HG03460 (cell line): ENCODE results near the gene CLCA2.

ENCODE experiments used
- ATAC-seq: cut with Tn5 transposase; IDR thresholded peaks from one replicate; pipeline ENCODE4 v1.9.1; 2021; ENCODE audit not compliant: unreplicated experiment

The CLCA2 gene

DNA sequence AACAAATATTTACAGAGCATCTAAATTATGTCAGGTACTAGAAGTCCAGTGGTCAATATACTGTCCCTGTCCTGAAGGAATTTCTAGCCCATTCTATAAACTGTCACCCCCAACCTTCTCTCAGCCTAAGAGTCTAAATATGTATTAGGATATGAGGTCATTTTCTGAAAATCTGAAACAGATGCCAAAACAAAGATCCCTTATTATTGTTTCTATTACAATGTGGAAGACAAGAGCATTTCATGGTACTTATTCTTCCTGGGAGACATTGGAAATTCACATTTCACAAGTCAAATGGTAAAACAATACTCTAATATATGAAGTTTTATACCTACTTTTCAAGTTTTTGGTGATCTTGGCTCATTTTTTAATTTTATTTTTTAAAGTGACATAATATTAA, 47.3 kb downstream of the CLCA2 start:
- no peak for ATAC-seq

DNA sequence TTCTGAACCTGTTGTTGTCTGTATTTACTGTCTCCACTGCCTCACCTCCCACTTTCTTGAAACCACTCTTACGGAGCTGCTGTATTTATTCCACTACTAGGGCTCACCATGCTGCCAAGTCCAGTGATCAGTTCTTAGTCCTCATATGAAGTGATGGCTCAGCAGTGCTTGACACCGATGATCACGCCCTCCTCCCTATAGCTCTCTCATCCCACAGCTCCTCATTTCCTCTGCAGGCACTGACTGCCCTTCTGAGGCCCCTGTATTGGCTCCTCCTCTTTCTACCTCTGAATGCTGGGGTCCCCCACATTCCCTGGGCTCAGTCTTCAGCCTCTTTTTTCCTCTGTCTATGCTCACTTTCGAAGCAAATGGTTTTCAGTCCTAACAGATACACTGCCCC, 48.2 kb downstream of the CLCA2 start:
- no peak for ATAC-seq

DNA sequence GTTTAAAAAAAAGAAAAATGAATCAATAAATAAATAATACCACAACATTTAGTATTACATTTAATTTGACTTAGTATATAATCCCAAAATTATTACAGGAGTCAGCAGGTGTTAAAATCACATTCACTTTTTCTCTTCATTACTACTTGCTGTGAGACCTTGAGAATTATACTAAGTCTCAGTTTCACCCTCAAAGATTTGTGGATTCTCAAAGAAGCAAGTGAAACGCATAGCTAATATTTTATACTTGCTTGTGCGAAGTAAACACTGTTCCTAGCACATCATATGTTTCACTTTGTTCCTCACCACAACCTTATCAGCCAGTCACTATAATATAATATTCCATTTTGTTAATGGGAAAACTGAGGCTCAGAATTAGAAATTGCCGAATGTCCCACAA, 48.8 kb downstream of the CLCA2 start:
- ATAC-seq, result no peak

DNA sequence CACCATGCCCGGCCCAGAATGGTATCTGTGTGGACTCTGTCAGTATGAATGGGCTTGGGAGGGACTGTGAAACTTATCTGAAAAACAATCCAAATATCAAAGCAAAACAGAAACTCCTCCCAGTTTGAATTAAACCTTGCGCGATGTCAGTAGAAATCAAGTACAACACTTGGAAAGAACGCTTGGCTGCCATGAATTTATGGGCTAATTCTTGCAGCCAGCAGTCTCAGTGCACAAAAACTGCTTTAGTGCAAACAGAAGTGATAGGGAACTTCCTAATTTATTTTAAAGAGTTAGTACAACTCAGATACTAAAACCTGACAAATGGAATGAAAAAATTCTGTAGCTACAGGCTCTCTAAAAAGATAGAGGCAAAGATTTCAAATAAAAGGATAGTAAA, 53.3 kb downstream of the CLCA2 start:
- ATAC-seq, result no peak

DNA sequence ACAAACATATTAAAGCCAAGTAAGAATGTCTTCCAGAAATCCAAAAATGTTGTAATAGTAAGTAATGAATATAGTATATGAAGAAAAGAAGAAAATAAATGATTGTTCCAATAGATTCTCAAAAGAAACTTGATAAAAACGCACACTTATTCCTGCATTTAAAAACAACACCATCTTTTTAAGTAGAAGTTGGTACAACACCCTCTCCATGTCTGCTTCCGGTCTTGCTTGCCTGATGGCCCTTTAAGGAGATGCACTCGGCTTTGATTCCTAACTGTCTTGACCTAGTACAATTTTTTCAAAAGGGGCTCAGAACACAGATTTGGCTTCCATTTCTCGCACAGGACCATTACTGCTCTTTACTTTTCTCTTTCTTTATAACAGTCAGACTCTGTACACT, 53.7 kb downstream of the CLCA2 start:
- no peak for ATAC-seq

DNA sequence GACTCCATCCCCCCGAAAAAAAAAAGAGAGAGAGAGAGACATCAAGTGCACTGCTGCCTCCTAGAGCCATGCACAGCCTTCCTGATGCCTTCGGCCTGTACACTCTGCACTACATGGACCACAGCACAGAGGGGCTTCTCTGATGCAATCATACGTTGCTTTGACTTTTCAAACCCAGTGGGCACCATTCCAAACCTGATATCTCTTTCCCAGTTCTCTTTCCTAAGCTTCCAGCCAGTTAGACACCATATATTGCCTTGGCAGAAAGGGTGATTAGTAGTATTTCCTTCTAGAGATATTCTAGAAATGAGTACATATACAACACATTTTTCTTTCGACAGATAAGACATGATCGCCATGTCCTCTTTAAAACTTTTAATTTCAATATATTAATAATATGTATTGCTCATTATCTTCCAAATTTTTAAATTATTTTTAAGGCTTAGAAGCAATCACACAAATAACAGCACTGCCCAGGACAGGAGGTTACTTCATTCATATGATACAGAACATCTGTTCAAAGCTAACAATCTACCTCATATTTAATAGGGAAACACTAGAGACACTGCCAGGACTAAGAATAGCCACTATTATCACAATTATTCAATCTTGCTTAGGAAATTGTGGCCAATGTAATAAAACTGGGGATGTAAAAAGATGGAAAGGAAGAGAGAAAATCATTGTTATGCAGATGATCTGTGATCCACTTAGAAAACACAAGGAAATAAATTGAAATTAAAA, 54.6 kb downstream of the CLCA2 start:
- no peak for ATAC-seq

DNA sequence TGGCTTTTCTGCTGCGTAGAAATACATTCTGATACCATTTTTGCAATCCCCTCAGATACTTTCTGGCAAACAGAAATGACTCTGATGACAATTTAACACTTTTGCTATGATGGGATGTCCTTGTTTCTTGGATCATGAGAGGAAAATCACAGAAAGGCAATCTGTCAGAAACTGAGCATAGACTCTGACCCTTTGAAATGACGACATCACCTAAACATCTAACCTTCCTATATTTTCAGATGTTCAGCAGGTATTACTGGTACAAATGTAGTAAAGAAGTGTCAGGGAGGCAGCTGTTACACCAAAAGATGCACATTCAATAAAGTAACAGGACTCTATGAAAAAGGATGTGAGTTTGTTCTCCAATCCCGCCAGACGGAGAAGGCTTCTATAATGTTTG, 58.0 kb downstream of the CLCA2 start:
- no peak for ATAC-seq

DNA sequence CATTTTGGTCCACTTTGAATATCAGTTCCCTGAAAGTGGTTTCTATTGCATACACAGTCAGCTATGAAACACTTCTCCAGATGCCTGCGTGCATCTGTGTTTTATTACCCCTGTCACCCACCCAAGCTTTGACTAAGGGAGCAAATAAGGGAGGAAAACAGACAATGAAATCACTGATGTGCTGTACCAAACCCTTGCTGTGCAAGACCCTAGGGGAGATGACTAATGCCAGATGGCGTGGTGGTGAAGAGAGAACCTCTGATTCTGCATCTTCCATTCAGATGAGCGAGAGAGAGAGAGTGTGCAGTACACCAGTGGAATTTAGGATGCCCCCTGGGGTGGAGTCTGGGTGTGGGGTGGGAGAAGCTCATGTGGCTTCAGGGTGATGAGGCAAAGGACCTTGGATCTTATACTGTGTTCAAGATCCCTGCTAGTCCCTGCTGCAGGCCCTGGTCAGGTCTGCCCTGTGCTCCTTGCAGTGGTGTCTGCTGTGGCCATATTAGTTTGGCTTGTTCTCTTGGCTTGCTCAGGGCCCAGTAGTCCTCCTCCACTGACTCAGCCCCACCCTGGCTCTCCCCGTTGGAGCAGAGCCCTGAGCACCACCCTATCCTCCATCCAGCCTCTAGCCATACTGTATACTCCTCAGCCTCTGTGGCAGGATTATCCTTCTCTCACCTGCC, 63.3 kb downstream of the CLCA2 start:
- no peak for ATAC-seq

DNA sequence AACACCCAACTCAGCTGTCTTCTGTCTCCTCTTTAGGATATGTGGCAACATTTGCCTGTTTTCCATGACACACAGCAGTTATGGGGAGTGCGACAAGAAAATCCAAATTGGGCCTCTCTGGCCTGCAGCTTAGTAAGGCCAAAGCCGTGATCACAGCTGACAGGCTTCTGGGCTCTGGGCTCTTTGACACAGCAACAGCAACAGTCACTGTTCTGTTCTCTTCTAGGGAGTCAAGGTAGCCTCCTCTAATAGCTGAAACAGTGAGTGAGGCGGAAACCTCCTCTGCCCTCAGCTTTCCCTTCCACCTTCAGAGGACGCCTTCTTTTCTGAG, 63.8 kb downstream of the CLCA2 start:
- ATAC-seq, result no peak

DNA sequence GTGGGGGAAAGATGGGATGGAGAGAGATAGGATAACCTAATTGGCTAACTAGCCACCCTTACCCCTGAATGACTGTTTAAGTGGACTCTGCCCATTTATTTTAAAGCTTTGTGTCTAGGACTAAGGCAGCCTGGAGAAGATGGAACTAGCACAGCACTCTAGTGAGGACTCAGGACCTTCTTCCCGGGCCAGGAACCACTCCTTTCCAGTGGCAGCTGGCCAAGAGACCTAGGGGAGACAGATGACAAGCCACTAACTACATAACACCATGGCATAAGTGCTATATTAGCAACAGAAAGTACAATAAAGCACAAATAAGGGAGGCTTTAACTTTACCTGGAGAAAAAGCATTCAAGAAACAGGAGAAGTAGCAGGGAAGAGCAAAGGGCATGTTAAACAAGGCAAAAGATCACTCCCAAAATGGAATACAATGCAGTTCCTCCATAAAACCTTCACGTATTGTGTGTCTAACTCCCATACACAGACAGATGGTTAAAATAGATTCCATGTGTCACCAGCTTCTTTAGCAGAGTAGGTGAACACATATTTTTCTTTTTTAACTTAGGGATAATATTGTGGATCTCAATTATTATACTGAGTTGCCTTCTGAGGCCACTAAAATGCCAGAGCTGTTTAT, 65.4 kb downstream of the CLCA2 start:
- no peak for ATAC-seq

DNA sequence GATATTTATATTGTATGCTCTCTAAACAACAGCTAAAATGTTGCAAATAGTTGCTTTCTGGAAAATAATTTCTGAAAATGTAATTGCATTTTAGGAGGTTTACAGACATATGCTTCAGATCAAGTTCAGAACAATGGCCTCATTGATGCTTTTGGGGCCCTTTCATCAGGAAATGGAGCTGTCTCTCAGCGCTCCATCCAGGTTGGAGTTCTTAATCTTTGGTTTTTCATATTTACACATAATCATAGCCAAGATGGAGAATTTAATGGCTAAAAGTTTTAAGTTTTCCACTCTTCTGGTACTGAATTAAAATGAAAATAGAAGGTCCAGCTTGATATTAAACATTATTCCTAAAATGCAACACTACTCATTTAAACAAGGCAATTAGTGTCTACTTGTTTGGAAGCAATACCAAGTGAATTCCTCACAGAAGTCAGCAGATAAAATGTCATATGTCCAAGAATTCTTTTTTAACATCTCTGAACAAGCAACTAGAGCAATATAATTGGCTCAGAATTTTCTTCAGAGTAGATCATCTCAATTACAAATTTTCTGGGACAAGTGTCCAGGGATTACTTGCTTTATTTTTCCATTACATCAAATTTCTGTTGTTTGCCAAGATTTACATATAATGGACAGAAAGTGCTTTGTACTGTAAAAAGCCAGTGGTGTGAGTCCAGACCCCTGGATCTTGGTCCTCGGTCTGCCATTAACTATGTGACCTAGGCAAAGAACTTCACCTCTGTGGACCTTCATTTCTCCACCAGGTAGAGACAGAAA, 67.4 kb downstream of the CLCA2 start:
- ATAC-seq, result no peak

DNA sequence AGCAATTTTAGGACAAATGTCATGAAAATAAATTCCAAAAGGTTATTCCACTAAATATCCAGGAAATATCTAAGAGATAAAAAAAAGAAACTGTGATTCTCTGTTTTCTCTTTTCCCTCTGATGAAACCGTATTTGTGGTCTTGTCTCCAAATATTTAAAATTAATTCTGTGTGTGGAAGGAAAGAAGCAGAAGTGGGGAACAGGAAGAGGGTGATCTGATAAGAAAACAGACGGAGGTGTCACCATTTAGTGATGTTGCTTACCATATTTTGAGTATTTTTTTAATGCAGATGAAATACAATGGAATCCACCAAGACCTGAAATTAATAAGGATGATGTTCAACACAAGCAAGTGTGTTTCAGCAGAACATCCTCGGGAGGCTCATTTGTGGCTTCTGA, 74.3 kb downstream of the CLCA2 start:
- no peak for ATAC-seq

DNA sequence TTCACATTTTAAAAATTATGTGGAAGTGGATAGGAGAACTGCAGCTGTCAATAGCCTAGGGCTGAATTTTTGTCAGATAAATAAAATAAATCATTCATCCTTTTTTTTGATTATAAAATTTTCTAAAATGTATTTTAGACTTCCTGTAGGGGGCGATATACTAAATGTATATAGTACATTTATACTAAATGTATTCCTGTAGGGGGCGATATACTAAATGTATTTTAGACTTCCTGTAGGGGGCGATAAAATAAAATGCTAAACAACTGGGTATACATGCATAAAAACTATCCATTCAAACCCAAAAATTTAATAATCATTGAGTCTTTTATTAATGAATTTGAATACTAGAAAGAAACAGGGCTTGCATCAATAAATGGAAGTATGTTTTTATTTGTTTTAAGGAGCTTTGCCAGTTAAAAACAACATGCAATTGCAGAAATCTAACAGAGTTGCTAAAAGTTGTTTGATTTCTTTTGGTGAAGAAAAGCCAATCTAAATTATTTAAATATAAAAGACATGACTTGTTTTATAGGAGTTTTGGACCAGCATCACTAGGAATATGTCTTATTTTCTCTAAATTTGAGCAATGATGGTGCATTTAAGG, 76.1 kb downstream of the CLCA2 start:
- no peak for ATAC-seq

DNA sequence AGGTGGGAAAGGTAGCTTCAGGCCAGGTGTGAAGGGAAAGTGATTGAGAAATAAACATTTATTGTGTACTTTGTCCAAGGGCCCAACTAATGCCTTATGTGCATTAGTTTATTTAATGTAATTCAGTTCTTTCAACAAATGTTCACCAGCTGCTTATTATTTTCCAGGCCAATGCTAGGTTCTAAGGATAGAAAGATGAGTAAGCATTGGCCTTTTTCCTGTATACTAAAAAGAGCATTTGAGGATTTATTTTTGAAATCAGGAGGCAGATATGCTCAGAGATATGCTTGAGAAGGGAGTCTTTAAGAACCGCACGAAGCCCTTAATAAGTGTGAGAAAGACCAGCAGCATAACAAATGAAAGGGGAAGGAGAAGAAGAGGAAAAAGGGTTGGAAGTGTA, 76.7 kb downstream of the CLCA2 start:
- ATAC-seq, result no peak

DNA sequence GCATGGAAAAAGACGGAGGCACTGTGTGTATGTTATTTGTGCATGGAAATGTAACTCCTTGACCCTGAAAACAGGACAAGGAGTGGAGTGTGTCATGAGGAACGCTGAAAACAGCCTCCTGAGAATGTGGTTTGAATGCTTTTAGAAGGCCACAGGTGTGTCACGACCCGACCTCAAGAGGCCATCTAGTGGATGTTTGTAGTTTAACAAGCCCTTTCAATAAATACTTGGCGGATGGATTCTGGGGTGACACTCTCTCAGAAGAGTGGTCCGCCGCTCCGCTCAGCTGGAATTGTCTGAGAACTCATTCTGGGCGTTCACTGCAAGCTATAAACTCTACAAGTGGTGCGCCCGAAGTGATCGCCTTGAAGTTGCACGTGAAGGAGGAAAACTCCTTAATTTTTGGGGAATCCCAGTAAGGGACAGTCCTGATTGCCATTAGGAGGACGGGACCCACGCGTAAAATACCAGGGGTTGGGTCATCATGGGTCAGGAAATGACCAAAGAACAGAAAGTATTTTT, 78.2 kb downstream of the CLCA2 start:
- peak; percentile 73 for ATAC-seq

DNA sequence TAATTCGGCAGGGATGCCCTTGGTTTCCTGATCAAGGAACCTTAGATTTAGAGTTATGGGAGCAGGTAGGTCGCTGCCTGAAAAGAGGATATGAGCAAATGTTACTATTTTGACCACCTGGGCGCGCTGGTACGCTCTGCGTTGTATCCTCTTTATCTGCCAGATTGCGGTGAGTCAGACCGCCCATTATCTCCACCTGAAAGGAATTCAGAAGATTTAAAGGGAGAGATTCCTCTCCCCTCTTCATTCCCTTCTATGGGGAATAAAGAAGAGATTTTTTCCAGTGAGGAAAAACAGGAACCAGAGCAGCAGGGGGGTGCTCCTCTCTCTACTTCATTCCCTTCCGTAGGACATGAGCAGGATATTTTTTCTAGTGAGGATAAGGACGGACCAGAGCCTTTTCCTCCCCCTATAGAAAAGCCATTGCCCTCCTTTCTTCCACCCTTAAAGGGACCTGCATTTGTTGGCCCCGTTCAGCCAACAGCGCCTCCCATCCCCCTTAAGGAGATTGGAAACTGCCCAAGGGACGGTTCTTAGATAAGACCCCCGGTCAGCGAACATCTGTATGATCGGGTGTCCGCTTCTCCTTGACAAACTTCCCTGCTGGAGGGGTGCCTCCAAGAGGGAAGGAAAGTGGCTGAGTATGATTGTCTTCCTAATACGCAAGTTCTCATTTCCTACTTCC, 78.9 kb downstream of the CLCA2 start:
- peak; percentile 48 for ATAC-seq

DNA sequence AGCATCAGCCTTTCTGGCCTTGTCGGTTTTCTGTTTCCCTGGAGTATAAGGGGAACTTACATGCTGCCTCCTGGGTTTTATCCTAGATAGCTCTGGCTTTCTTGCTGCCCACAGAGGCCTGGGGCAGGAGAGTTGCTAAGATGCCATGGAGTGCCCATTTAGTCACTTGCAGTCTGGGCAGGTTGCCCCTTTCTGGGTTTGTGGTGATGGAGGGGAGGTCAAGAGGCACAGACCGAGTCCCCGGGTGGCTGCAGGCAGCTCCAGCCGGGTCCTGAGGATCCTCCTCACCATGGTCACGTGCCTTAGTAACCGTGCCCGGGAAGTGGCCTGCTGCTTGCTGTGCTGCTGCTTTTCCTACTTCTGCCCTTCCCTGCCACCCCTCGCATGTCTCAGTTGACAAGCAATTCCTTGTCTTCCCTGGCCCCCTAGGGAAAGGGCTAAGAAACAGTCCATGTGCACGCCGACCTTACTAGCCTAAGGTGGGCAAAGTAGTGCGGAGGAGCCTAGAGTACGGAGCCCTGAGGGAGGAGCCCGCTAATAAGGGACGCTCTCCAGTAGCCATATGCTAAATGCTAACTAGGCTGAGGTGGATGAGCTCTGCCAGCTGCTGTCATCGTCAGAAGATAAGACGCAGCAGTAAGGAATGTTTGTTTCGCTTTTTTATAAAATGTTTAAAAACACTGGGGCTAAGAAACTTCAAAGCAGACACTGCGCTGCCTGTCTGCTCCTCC, 79.6 kb downstream of the CLCA2 start:
- no peak for ATAC-seq

DNA sequence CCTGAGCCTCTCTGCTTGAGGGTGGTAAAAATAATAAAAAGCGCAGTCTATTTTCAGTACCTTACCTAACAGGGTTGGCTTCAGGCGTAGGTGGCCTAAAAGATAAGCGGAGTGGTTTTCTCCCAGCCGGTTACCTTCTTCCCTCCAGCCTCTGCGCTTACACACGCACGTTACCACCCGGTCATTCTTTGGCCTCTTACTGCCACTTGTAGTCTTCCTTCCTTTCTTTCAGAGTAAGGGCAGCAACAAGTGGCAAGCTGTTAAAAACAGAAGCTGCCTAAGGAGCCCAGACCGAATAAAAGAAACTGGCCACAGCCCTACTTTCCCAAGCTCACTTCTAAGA, 80.1 kb downstream of the CLCA2 start:
- ATAC-seq, result no peak

DNA sequence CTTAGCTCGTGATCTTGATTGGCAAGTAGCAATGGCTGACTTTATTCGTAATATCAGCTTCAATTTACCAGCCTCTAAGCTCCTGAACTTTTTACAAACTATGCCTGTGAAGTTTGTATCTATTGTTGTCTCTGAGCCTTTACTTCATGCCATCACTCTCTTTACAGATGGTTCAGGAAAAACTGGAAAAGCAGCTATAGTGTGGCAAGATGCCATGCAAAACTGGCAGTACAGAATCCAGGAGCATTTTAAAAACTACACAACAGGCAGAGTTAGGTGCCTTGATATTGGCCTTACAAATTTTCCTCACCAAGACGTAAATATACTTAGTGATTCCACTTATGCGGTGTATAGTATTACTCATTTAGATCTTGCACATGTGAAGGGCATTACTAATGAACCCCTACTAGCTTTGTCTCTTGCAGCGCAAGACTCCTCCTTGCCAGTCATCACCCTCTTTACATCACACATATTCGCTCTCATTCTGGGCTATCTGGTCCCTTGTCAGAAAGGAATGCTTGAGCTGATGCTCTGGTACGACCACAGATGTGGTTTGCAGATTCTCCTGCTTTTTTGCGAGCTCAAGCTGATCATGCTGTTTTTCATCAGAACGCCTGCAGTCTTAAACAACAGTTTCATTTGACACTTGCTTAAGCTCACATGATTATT, 81.1 kb downstream of the CLCA2 start:
- no peak for ATAC-seq

DNA sequence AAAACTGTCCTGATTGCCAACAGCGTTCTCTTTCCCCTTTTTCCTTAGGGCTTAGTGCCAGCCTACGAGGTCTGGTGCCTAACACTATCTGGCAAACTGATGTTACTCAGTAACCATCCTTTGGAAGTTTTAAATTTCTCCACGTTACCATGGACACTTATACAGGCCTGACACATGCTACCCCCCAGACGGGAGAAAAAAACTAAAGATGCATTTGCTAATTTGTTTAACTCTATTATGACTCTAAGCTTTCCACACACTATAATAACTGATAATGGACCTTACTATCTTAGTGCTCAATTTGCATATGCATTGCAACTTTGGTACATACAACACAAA, 81.6 kb downstream of the CLCA2 start:
- ATAC-seq, result no peak
